Parathyroid adenoma (tissue), 2 donors: Measurements from ENCODE around the gene IL18RAP.

Experiments used
- H2AFZ ChIP-seq: fragments of 300-600 bp; sonication (generic); one replicate; pipeline ENCODE4 v1.7.0; 2017; ENCODE audit warnings: antibody characterized with exemption, mild to moderate bottlenecking
- H3K27ac ChIP-seq: fragments of 300-600 bp; sonication (generic); one replicate; pipeline ENCODE4 v1.7.0; 2017
- H3K27me3 ChIP-seq: fragments of 300-600 bp; sonication (generic); one replicate; pipeline ENCODE4 v1.7.0; 2017; ENCODE audit warnings: low read length; ENCODE audit not compliant: control insufficient read depth, insufficient read depth
- H3K36me3 ChIP-seq: fragments of 300-600 bp; sonication (generic); one replicate; pipeline ENCODE4 v1.7.0; 2017; ENCODE audit warnings: low read length; ENCODE audit not compliant: control insufficient read depth, insufficient read depth
- H3K4me1 ChIP-seq: fragments of 300-600 bp; sonication (generic); one replicate; pipeline ENCODE4 v1.7.0; 2017; ENCODE audit warnings: control low read depth
- H3K4me2 ChIP-seq: fragments of 300-600 bp; sonication (generic); one replicate; pipeline ENCODE4 v1.7.0; 2017; ENCODE audit warnings: low read length
- H3K4me3 ChIP-seq: fragments of 300-600 bp; sonication (generic); one replicate; pipeline ENCODE4 v1.7.0; 2017; ENCODE audit warnings: low read depth, low read length
- H3K79me2 ChIP-seq: fragments of 300-600 bp; sonication (generic); one replicate; pipeline ENCODE4 v1.7.0; 2017; ENCODE audit warnings: control low read depth
- H3K9ac ChIP-seq: fragments of 300-600 bp; sonication (generic); one replicate; pipeline ENCODE4 v1.7.0; 2017; ENCODE audit warnings: mild to moderate bottlenecking
- H3K9me3 ChIP-seq: fragments of 300-600 bp; sonication (generic); one replicate; pipeline ENCODE4 v1.7.0; 2017; ENCODE audit warnings: low read length; ENCODE audit not compliant: control insufficient read depth
- CTCF ChIP-seq: fragments of 300-600 bp; sonication (generic); IDR thresholded peaks from one replicate; pipeline ENCODE4 v1.7.0; 2017; ENCODE audit warnings: antibody characterized with exemption, mild to moderate bottlenecking
- donor health status: primary hyperparathyroidism.

IL18RAP gene

DNA sequence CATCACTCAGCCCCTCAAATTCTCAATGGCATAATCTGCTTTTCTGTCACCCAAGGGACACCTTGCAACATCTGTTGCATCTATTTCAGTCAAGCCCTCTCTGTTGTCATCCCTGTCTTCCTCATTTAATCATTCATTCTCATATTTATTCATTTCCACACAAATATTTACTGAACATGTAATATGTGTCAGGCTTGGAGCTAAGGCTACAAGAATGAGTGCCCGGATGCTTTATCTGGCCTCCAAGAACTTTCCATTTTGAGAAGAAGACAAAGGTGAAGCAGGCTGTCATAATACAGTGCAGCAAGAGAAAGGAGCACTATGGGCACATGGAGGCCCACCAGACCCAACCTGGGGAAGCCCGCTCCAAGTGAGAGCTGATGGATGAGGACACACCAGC, 15.6 kb downstream of the IL18RAP start:
- Histone ChIP-seq H3K9me3 (no peaks in the 10 kb centered on the region), H3K79me2 (no peaks in the 10 kb centered on the region), H3K4me2 (no peak overlapping the region), H3K4me3 (no peak overlapping the region), H3K27me3 (no peaks in the 10 kb centered on the region), H3K4me1 (no peaks in the 10 kb centered on the region), H3K36me3 (no peaks in the 10 kb centered on the region), H3K27ac (no peak overlapping the region), H2AFZ (no peak overlapping the region), H3K9ac (no peak overlapping the region)
- no peak for TF ChIP-seq CTCF

DNA sequence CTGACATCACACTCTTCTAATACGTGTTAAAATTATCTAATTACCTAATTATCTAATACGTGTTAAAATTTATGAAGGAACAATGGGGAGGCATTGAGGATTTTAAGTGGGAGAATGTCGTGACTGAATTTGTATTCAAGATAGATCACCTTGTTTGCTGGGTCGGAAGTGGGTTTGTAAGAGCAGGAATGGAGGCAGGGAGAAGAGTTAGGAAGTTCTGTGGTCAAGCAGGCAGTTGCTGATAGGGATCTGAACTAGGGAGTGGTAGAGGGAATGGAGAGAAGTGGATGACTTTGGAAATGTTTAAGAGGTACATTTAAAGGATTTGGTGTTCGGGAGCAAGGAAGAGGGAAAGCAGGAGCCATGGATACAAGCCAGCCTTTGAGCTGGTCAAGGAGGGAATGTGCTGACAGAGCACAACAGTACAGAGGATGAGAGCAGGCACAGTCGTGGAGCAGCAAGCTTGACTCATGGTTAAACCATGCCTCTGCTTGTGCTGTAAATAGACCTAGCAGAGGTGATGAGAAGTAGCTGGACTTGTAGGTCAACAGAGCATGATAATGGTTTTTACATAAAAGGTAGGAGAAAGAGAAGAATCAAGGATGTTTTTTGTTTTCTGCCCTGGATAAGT, 16.2 kb downstream of the IL18RAP start:
- no peak overlapping the region for H3K4me2 ChIP-seq
- no peaks in the 10 kb centered on the region for H3K9me3 ChIP-seq
- no peak for TF ChIP-seq CTCF
- no peaks in the 10 kb centered on the region for H3K4me1 ChIP-seq
- H3K36me3 ChIP-seq = no peaks in the 10 kb centered on the region
- no peaks in the 10 kb centered on the region for H3K27me3 ChIP-seq
- no peak overlapping the region for H2AFZ ChIP-seq
- H3K27ac ChIP-seq = no peak overlapping the region
- no peak overlapping the region for H3K9ac ChIP-seq
- H3K4me3 ChIP-seq = no peak overlapping the region
- H3K79me2 ChIP-seq = no peaks in the 10 kb centered on the region

GRCh38 chr2:102442967-102443828, 20.2 kb downstream of the IL18RAP start:
- no peak overlapping the region for H3K27ac ChIP-seq
- H3K4me3 ChIP-seq = no peak overlapping the region
- TF ChIP-seq CTCF = peak; percentile 73
- no peaks in the 10 kb centered on the region for H3K9me3 ChIP-seq
- H2AFZ ChIP-seq = peak overlapping the region; percentile 12
- H3K79me2 ChIP-seq = no peaks in the 10 kb centered on the region
- no peaks in the 10 kb centered on the region for H3K27me3 ChIP-seq
- no peak overlapping the region for H3K4me2 ChIP-seq
- H3K36me3 ChIP-seq = no peaks in the 10 kb centered on the region
- H3K9ac ChIP-seq = no peak overlapping the region
- H3K4me1 ChIP-seq = no peaks in the 10 kb centered on the region

DNA sequence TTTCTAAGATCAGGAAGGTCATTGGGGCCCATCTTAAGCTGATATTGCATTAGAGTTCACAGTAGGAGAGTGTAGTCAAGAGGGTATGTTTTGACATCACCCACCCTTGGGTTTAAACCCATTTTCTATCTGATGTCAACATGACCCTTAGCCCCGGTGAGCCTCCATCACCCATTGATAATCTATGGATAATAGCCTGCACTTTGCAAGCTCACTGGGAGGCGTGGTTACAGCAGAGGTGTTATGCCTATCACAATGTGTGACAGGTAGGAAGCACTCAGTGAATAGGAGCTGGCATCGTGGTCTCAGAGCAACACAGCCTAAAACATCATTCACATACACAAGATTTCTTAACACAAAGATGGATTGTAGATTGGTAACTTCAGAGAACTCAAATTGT, 21.3 kb downstream of the IL18RAP start:
- Histone ChIP-seq H3K9ac (no peak overlapping the region), H3K27ac (no peak overlapping the region), H3K4me2 (no peak overlapping the region), H3K79me2 (no peaks in the 10 kb centered on the region), H3K4me1 (no peaks in the 10 kb centered on the region), H3K9me3 (no peaks in the 10 kb centered on the region), H3K27me3 (no peaks in the 10 kb centered on the region), H2AFZ (no peak overlapping the region), H3K4me3 (no peak overlapping the region), H3K36me3 (no peaks in the 10 kb centered on the region)
- no peak for TF ChIP-seq CTCF
